Stimulated activated CD4-positive, alpha-beta T cell treated with anti-CD3 and anti-CD28 coated beads, TNF-alpha, amount 100 ng/mL, for 1 hour (primary cell): Measurements from ENCODE around the gene PRKAG2.
"Not testable (repeated sequence)": the region's sequence is repeated elsewhere in the genome, so short reads cannot be mapped to it uniquely, and the experiment has no call there.

Experiments
- DNase-seq, 3 donors: peaks; one replicate each; pipeline ENCODE4 v3.0.0-alpha.2; 2020; ENCODE audit warnings: low read depth in 3 of 3, low spot score in 1 of 3

PRKAG2 gene

GRCh38 chr7:151852486-151853396 is 24.2 kb downstream of the PRKAG2 start:
- no peak for DNase-seq

GRCh38 chr7:151851782-151852181 is 25.1 kb downstream of the PRKAG2 start:
- DNase-seq: no peak

GRCh38 chr7:151851145-151851751 is 25.7 kb downstream of the PRKAG2 start:
- DNase-seq: no peak

GRCh38 chr7:151850491-151851124 is 26.3 kb downstream of the PRKAG2 start:
- no peak for DNase-seq

- DNase-seq: no peak
Measured at GRCh38 chr7:151849879-151850260, 27.0 kb downstream of the PRKAG2 start.

- no peak for DNase-seq
Measured at GRCh38 chr7:151849008-151849878, 27.7 kb downstream of the PRKAG2 start.

- DNase-seq: no peak
Measured at GRCh38 chr7:151847681-151848081, 29.2 kb downstream of the PRKAG2 start.

- DNase-seq: no peak
Measured at GRCh38 chr7:151847136-151847535, 29.8 kb downstream of the PRKAG2 start.

GRCh38 chr7:151845412-151846205 is 31.3 kb downstream of the PRKAG2 start:
- DNase-seq: no peak

- no peak for DNase-seq
Measured at GRCh38 chr7:151844825-151845200, 32.1 kb downstream of the PRKAG2 start.

- no peak for DNase-seq
Measured at GRCh38 chr7:151844071-151844824, 32.7 kb downstream of the PRKAG2 start.

GRCh38 chr7:151843181-151843580 is 33.7 kb downstream of the PRKAG2 start:
- no peak for DNase-seq

- not testable (repeated sequence) for DNase-seq
Measured at GRCh38 chr7:151841395-151842051, 35.4 kb downstream of the PRKAG2 start.

- DNase-seq: no peak
Measured at GRCh38 chr7:151840088-151840910, 36.6 kb downstream of the PRKAG2 start.

GRCh38 chr7:151839451-151839921 is 37.4 kb downstream of the PRKAG2 start:
- no peak for DNase-seq

GRCh38 chr7:151838861-151839381 is 38.0 kb downstream of the PRKAG2 start:
- peak in 1 of 3 donors; percentile 1 for DNase-seq

GRCh38 chr7:151838072-151838471 is 38.8 kb downstream of the PRKAG2 start:
- DNase-seq: no peak
